GM12878 (cell line): ENCODE data around the gene B4GALT3. TPM values are rescaled to one million over a fixed set of nuclear protein-coding genes. Genes with fewer than 3 reads are reported as not detected.

Experiments used
- BRCA1 ChIP-seq: IDR thresholded peaks from 2 replicates; pipeline ENCODE4 v1.6.1; 2011; ENCODE audit warnings: low read depth, low read length, improper control_type of control experiment
- EGR1 ChIP-seq, 2 experiments: IDR thresholded peaks; 1 replicate in 1 of 2; 2 replicates in 1 of 2; pipeline ENCODE4 v1.6.1; 2011 to 2012; ENCODE audit warnings: low read depth in 2 of 2, low read length in 2 of 2, borderline replicate concordance in 1 of 2, mild to moderate bottlenecking in 1 of 2, moderate library complexity in 1 of 2
- GABPA ChIP-seq: IDR thresholded peaks from 2 replicates; pipeline ENCODE4 v1.6.1; 2014; ENCODE audit warnings: antibody characterized with exemption, low read depth, mild to moderate bottlenecking, inconsistent platforms
- MXI1 ChIP-seq: fragments of 150-350 bp; IDR thresholded peaks from 2 replicates; pipeline ENCODE4 v1.6.1; 2011; ENCODE audit warnings: low read depth, mild to moderate bottlenecking, inconsistent platforms, low read length, improper control_type of control experiment
- MYB ChIP-seq: fragments of 150-350 bp; IDR thresholded peaks from 2 replicates; pipeline ENCODE4 v1.6.1; 2014; ENCODE audit warnings: mild to moderate bottlenecking, low read depth, low read length, borderline replicate concordance
- MYC ChIP-seq: IDR thresholded peaks from 2 replicates; pipeline ENCODE4 v1.6.1; 2011; ENCODE audit warnings: mild to moderate bottlenecking, low read length, moderate library complexity, inconsistent platforms; ENCODE audit not compliant: insufficient read depth, insufficient replicate concordance, insufficient read length, severe bottlenecking
- NFYA ChIP-seq: IDR thresholded peaks from 2 replicates; pipeline ENCODE4 v1.6.1; 2011; ENCODE audit warnings: low read depth, mild to moderate bottlenecking, low read length, improper control_type of control experiment, borderline replicate concordance
- RB1 ChIP-seq: fragments of 450-650 bp; formaldehyde crosslinking; IDR thresholded peaks from 2 replicates; pipeline ENCODE4 v1.6.1; 2017; ENCODE audit warnings: mild to moderate bottlenecking, borderline replicate concordance
- RELA ChIP-seq: fragments of 450-650 bp; IDR thresholded peaks from 2 replicates; pipeline ENCODE4 v1.8.0; 2014; ENCODE audit warnings: borderline replicate concordance; ENCODE audit not compliant: partially characterized antibody
- polyA plus RNA-seq, 11 experiments: library from polyadenylated mRNA; depleted of rRNA in 4 of 11; unstranded in 6 of 11; stranded (reverse) in 5 of 11; fragments of >200 nt; fragmentation: Nextera tagmentation in 4 of 11; fragmentation: Illumina TruSeq in 1 of 11; extraction: Ambion mirVana in 4 of 11; extraction: Trizol in 1 of 11; gene quantifications; 1 replicate in 1 of 11; 2 replicates in 10 of 11; pipeline versions ENCODE4 v1.2.1 to v1.2.3, GENCODE V29; 2011 to 2016; ENCODE audit warnings: inconsistent platforms in 2 of 11, missing spikeins in 2 of 11, low read depth in 1 of 11
- total RNA-seq, 4 experiments: library from RNA; depleted of rRNA in 3 of 4; stranded (reverse); fragments of >200 nt in 3 of 4; fragmentation: Illumina TruSeq in 1 of 4; extraction: Trizol in 1 of 4; gene quantifications; 2 replicates each; pipeline versions ENCODE4 v1.2.1 to v1.2.3, GENCODE V29; 2013 to 2021
- TF ChIP-seq, protein P1 (sequence below): IDR thresholded peaks from 2 replicates; pipeline ENCODE4 v1.6.1; 2011; ENCODE audit warnings: borderline replicate concordance, low read depth, mild to moderate bottlenecking, moderate library complexity, low read length; ENCODE audit not compliant: insufficient read depth, poor library complexity, severe bottlenecking
- TF ChIP-seq, protein P2 (sequence below): fragments of 450-650 bp; formaldehyde crosslinking; IDR thresholded peaks from 2 replicates; pipeline ENCODE4 v1.5.0; 2022; ENCODE audit warnings: mild to moderate bottlenecking, missing genetic modification characterization
- TF ChIP-seq, protein P3 (sequence below): IDR thresholded peaks from 2 replicates; pipeline ENCODE4 v1.6.1; 2011; ENCODE audit warnings: low read depth, mild to moderate bottlenecking, low read length, moderate library complexity, borderline replicate concordance; ENCODE audit errors: extremely low read depth
- TF ChIP-seq, protein P4 (sequence below): fragments of 450-650 bp; IDR thresholded peaks from 2 replicates; pipeline ENCODE4 v1.6.1; 2017; ENCODE audit warnings: mild to moderate bottlenecking, moderate library complexity
- TF ChIP-seq, protein P5 (sequence below): fragments of 450-650 bp; IDR thresholded peaks from 2 replicates; pipeline ENCODE4 v1.6.1; 2017; ENCODE audit warnings: antibody characterized with exemption, mild to moderate bottlenecking, moderate library complexity

The B4GALT3 gene
- total and polyA plus RNA-seq, 10 of the 15 experiments (the other 5 are each of a cell fraction or from before 2014, with no cell fraction given) = 27.1 to 58.9 (median 42.6) TPM

DNA sequence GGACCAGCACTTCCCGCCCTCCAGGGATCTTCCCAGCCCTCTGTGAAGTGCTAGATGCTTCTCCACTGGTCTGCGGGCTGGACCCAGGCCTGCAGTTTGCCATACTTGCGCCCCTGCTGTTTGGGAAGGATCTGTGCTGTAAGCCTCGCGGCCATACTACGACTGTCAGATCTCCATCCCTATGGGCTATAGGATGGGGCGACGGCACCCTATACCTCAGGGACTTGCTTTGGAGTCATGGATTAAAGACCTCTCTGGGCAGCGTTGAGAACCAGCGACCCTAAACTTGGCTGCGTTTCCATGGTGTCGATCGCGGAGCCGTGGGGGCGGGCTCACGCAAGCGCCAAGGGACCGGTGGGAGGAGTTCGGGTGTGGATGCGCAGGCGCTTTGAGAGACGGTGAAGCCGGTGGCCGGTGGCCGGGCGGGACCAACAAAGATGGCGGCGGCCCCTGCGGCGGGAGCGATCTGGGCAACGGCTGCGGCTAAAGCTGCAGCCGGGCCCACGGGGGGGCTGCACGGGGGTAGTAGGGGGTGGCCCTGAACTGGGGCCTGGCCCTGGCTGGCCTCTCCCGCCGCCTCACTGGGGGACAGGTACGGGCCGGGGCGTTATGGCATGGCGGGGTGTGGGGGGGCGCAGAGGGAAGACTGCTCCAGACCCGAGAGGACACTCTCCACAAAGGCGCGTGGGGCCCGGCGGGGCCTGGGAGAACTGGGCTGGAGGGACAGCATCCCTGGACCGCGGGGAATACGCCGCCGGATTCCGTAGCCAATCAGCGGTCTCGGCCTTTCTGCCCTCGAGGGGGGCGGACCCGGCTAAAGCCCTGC, 18.0 kb downstream of the B4GALT3 start, which contains the start of gene USP21 (continued):
- TF ChIP-seq, protein P1, sequence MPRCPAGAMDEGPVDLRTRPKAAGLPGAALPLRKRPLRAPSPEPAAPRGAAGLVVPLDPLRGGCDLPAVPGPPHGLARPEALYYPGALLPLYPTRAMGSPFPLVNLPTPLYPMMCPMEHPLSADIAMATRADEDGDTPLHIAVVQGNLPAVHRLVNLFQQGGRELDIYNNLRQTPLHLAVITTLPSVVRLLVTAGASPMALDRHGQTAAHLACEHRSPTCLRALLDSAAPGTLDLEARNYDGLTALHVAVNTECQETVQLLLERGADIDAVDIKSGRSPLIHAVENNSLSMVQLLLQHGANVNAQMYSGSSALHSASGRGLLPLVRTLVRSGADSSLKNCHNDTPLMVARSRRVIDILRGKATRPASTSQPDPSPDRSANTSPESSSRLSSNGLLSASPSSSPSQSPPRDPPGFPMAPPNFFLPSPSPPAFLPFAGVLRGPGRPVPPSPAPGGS = no peak
- TF ChIP-seq EGR1 (IDR thresholded peaks at IDR 0.05; ENCODE audit: borderline replicate concordance in 1 of 2, low read depth in 2 of 2, low read length in 2 of 2) (peak in 1 of 2 experiments; percentile 78; a peak in 1 of 3 replicates), RELA (peak; percentile 57), MYB (0 out of 2 replicates have a peak, but pooled peaks have one; percentile 22), MXI1 (no peak), BRCA1 (no peak), GABPA (no peak), RB1 (no peak; the same call in 1 of the 2 replicates), NFYA (no peak), MYC (no peak)
- TF ChIP-seq, protein P2, sequence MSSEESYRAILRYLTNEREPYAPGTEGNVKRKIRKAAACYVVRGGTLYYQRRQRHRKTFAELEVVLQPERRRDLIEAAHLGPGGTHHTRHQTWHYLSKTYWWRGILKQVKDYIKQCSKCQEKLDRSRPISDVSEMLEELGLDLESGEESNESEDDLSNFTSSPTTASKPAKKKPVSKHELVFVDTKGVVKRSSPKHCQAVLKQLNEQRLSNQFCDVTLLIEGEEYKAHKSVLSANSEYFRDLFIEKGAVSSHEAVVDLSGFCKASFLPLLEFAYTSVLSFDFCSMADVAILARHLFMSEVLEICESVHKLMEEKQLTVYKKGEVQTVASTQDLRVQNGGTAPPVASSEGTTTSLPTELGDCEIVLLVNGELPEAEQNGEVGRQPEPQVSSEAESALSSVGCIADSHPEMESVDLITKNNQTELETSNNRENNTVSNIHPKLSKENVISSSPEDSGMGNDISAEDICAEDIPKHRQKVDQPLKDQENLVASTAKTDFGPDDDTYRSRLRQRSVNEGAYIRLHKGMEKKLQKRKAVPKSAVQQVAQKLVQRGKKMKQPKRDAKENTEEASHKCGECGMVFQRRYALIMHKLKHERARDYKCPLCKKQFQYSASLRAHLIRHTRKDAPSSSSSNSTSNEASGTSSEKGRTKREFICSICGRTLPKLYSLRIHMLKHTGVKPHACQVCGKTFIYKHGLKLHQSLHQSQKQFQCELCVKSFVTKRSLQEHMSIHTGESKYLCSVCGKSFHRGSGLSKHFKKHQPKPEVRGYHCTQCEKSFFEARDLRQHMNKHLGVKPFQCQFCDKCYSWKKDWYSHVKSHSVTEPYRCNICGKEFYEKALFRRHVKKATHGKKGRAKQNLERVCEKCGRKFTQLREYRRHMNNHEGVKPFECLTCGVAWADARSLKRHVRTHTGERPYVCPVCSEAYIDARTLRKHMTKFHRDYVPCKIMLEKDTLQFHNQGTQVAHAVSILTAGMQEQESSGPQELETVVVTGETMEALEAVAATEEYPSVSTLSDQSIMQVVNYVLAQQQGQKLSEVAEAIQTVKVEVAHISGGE (CRISPR knock-in tag) = no peak
- TF ChIP-seq, protein P3, sequence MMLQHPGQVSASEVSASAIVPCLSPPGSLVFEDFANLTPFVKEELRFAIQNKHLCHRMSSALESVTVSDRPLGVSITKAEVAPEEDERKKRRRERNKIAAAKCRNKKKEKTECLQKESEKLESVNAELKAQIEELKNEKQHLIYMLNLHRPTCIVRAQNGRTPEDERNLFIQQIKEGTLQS = no peak
- TF ChIP-seq, protein P4, sequence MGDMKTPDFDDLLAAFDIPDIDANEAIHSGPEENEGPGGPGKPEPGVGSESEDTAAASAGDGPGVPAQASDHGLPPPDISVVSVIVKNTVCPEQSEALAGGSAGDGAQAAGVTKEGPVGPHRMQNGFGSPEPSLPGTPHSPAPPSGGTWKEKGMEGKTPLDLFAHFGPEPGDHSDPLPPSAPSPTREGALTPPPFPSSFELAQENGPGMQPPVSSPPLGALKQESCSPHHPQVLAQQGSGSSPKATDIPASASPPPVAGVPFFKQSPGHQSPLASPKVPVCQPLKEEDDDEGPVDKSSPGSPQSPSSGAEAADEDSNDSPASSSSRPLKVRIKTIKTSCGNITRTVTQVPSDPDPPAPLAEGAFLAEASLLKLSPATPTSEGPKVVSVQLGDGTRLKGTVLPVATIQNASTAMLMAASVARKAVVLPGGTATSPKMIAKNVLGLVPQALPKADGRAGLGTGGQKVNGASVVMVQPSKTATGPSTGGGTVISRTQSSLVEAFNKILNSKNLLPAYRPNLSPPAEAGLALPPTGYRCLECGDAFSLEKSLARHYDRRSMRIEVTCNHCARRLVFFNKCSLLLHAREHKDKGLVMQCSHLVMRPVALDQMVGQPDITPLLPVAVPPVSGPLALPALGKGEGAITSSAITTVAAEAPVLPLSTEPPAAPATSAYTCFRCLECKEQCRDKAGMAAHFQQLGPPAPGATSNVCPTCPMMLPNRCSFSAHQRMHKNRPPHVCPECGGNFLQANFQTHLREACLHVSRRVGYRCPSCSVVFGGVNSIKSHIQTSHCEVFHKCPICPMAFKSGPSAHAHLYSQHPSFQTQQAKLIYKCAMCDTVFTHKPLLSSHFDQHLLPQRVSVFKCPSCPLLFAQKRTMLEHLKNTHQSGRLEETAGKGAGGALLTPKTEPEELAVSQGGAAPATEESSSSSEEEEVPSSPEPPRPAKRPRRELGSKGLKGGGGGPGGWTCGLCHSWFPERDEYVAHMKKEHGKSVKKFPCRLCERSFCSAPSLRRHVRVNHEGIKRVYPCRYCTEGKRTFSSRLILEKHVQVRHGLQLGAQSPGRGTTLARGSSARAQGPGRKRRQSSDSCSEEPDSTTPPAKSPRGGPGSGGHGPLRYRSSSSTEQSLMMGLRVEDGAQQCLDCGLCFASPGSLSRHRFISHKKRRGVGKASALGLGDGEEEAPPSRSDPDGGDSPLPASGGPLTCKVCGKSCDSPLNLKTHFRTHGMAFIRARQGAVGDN = 0 out of 2 replicates have a peak, but pooled peaks have one; percentile 44
- TF ChIP-seq, protein P5, sequence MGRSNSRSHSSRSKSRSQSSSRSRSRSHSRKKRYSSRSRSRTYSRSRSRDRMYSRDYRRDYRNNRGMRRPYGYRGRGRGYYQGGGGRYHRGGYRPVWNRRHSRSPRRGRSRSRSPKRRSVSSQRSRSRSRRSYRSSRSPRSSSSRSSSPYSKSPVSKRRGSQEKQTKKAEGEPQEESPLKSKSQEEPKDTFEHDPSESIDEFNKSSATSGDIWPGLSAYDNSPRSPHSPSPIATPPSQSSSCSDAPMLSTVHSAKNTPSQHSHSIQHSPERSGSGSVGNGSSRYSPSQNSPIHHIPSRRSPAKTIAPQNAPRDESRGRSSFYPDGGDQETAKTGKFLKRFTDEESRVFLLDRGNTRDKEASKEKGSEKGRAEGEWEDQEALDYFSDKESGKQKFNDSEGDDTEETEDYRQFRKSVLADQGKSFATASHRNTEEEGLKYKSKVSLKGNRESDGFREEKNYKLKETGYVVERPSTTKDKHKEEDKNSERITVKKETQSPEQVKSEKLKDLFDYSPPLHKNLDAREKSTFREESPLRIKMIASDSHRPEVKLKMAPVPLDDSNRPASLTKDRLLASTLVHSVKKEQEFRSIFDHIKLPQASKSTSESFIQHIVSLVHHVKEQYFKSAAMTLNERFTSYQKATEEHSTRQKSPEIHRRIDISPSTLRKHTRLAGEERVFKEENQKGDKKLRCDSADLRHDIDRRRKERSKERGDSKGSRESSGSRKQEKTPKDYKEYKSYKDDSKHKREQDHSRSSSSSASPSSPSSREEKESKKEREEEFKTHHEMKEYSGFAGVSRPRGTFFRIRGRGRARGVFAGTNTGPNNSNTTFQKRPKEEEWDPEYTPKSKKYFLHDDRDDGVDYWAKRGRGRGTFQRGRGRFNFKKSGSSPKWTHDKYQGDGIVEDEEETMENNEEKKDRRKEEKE = no peak
